MM.1S (cell line): Measurements from ENCODE around the gene PLPP7.

Experiments
- DNase-seq: peaks from one replicate; pipeline ENCODE4 v3.0.0-alpha.2; 2015
- H2AFZ ChIP-seq: fragments of 300-600 bp; sonication (generic); 2 replicates; pipeline ENCODE4 v1.6.0; 2016; ENCODE audit warnings: antibody characterized with exemption, low read length
- H3F3A ChIP-seq: fragments of 300-600 bp; sonication (generic); 2 replicates; pipeline ENCODE4 v1.6.1; 2016; ENCODE audit warnings: mild to moderate bottlenecking, antibody characterized with exemption, low read length, moderate library complexity, mixed read lengths; ENCODE audit not compliant: insufficient read depth
- H3K27ac ChIP-seq: fragments of 300-600 bp; sonication (generic); 2 replicates; pipeline ENCODE4 v1.5.1; 2016; ENCODE audit warnings: mild to moderate bottlenecking, low read length
- H3K27me3 ChIP-seq: fragments of 300-600 bp; sonication (generic); replicated peaks from 2 replicates; pipeline ENCODE4 v1.6.0; 2016; ENCODE audit warnings: low read length; ENCODE audit not compliant: insufficient read depth
- H3K36me3 ChIP-seq: fragments of 300-600 bp; sonication (generic); replicated peaks from 2 replicates; pipeline ENCODE4 v1.6.1; 2016; ENCODE audit warnings: mild to moderate bottlenecking, low read length, mixed read lengths; ENCODE audit not compliant: insufficient read depth
- H3K4me1 ChIP-seq: fragments of 300-600 bp; sonication (generic); 2 replicates; pipeline ENCODE4 v1.6.1; 2016; ENCODE audit warnings: low read length, mixed read lengths
- H3K4me2 ChIP-seq: fragments of 300-600 bp; sonication (generic); 2 replicates; pipeline ENCODE4 v1.6.0; 2016; ENCODE audit warnings: low read depth, low read length
- H3K4me3 ChIP-seq: fragments of 300-600 bp; sonication (generic); 2 replicates; pipeline ENCODE4 v1.5.1; 2016; ENCODE audit warnings: low read length, mixed read lengths
- H3K79me2 ChIP-seq: fragments of 300-600 bp; sonication (generic); 2 replicates; pipeline ENCODE4 v1.6.1; 2016; ENCODE audit warnings: mixed run types, low read length, mixed read lengths
- H3K9ac ChIP-seq: fragments of 300-600 bp; sonication (generic); 2 replicates; pipeline ENCODE4 v1.6.1; 2016; ENCODE audit warnings: low read length, mixed read lengths
- H3K9me2 ChIP-seq: fragments of 300-600 bp; sonication (generic); replicated peaks from 2 replicates; pipeline ENCODE4 v1.6.1; 2016; ENCODE audit warnings: mild to moderate bottlenecking, low read length, mixed read lengths; ENCODE audit not compliant: insufficient read depth
- H3K9me3 ChIP-seq: fragments of 300-600 bp; sonication (generic); replicated peaks from 2 replicates; pipeline ENCODE4 v1.6.1; 2016; ENCODE audit warnings: mild to moderate bottlenecking, low read length, mixed read lengths; ENCODE audit not compliant: insufficient read depth
- H4K20me1 ChIP-seq: fragments of 300-600 bp; sonication (generic); 2 replicates; pipeline ENCODE4 v1.6.1; 2016; ENCODE audit warnings: mild to moderate bottlenecking, low read length, moderate library complexity, mixed read lengths; ENCODE audit not compliant: insufficient read depth
- CTCF ChIP-seq: fragments of 300-600 bp; sonication (generic); IDR thresholded peaks from 2 replicates; pipeline ENCODE4 v1.5.1; 2016; ENCODE audit warnings: antibody characterized with exemption, low read length, mixed read lengths
- EZH2 ChIP-seq: fragments of 300-600 bp; sonication (generic); optimal IDR thresholded peaks from 2 replicates; pipeline ENCODE3; 2017; ENCODE audit warnings: low read depth, mild to moderate bottlenecking, antibody characterized with exemption, low read length, mixed read lengths
- EZH2phosphoT487 ChIP-seq: fragments of 300-600 bp; sonication (generic); IDR thresholded peaks from 2 replicates; pipeline ENCODE4 v1.6.1; 2018; ENCODE audit warnings: antibody characterized with exemption, low read length

Gene PLPP7

GRCh38 chr9:131306397-131307004 is 17.0 kb downstream of the PLPP7 start:
- no peaks in the 10 kb centered on the region for H3K79me2 ChIP-seq
- H3F3A ChIP-seq = no peaks in the 10 kb centered on the region
- TF ChIP-seq EZH2phosphoT487 (no peak), EZH2 (no peak), CTCF (no peak)
- no peak overlapping the region for H3K4me3 ChIP-seq
- no peaks in the 10 kb centered on the region for H3K9me3 ChIP-seq
- H2AFZ ChIP-seq = no peak overlapping the region
- H3K4me1 ChIP-seq = peaks cover 8% of the 10 kb centered on the region
- no peak overlapping the region for H3K9ac ChIP-seq
- H3K4me2 ChIP-seq = no peak overlapping the region
- H3K27ac ChIP-seq = no peak overlapping the region
- DNase-seq = no peak
- no peaks in the 10 kb centered on the region for H3K36me3 ChIP-seq
- H4K20me1 ChIP-seq = no peaks in the 10 kb centered on the region
- H3K27me3 ChIP-seq = no peaks in the 10 kb centered on the region
- H3K9me2 ChIP-seq = no peaks in the 10 kb centered on the region

GRCh38 chr9:131307974-131308373 is 18.5 kb downstream of the PLPP7 start:
- Histone ChIP-seq H3K9ac (no peak overlapping the region), H3K27ac (no peak overlapping the region), H3K79me2 (no peaks in the 10 kb centered on the region), H4K20me1 (no peaks in the 10 kb centered on the region), H2AFZ (no peak overlapping the region), H3K27me3 (no peaks in the 10 kb centered on the region), H3K4me1 (peaks cover 8% of the 10 kb centered on the region), H3K9me2 (no peaks in the 10 kb centered on the region), H3K4me2 (no peak overlapping the region), H3K9me3 (no peaks in the 10 kb centered on the region), H3F3A (no peaks in the 10 kb centered on the region), H3K36me3 (no peaks in the 10 kb centered on the region), H3K4me3 (no peak overlapping the region)
- TF ChIP-seq EZH2 (no peak), EZH2phosphoT487 (no peak), CTCF (no peak)
- DNase-seq = no peak

GRCh38 chr9:131308452-131308851 is 18.9 kb downstream of the PLPP7 start:
- no peak overlapping the region for H3K4me3 ChIP-seq
- no peaks in the 10 kb centered on the region for H3F3A ChIP-seq
- TF ChIP-seq CTCF (no peak), EZH2phosphoT487 (no peak), EZH2 (no peak)
- H3K36me3 ChIP-seq = no peaks in the 10 kb centered on the region
- H3K79me2 ChIP-seq = no peaks in the 10 kb centered on the region
- H2AFZ ChIP-seq = no peak overlapping the region
- H3K27me3 ChIP-seq = no peaks in the 10 kb centered on the region
- peaks cover 8% of the 10 kb centered on the region for H3K4me1 ChIP-seq
- H4K20me1 ChIP-seq = no peaks in the 10 kb centered on the region
- H3K9me3 ChIP-seq = no peaks in the 10 kb centered on the region
- no peak overlapping the region for H3K9ac ChIP-seq
- no peak for DNase-seq
- no peak overlapping the region for H3K27ac ChIP-seq
- H3K9me2 ChIP-seq = no peaks in the 10 kb centered on the region
- H3K4me2 ChIP-seq = no peak overlapping the region
